Prostate gland (tissue), 2 donors: ENCODE measurements around the gene NXPH4. TPM values are rescaled to one million over a fixed set of nuclear protein-coding genes. Genes with fewer than 3 reads are reported as not detected.
A peak's percentile ranks its signal among the peaks of the same experiment; 100 is the strongest.

ENCODE experiments used
- DNase-seq: peaks from one replicate; pipeline ENCODE4 v3.0.0-alpha.2; 2019; ENCODE audit warnings: low spot score
- H3K27ac ChIP-seq, 2 donors: fragments of 200-600 bp; sonication (generic); 2 replicates each; pipeline ENCODE4 v1.5.1; 2017 to 2019
- H3K27me3 ChIP-seq: fragments of 200-600 bp; sonication (generic); replicated peaks from 2 replicates; pipeline ENCODE4 v1.5.1; 2019; ENCODE audit not compliant: insufficient read depth
- H3K36me3 ChIP-seq, 2 donors: fragments of 200-600 bp; sonication (generic); 1 replicate in 1 of 2; 2 replicates in 1 of 2; pipeline versions ENCODE4 v1.5.1 to v1.8.1; 2017 to 2019
- H3K4me1 ChIP-seq: fragments of 200-600 bp; sonication (generic); replicated peaks from 2 replicates; pipeline ENCODE4 v1.5.1; 2019
- H3K4me3 ChIP-seq, 2 donors: fragments of 200-600 bp; sonication (generic); 2 replicates each; pipeline ENCODE4 v1.5.1; 2017 to 2019
- H3K9me3 ChIP-seq: fragments of 200-600 bp; sonication (generic); 2 replicates; pipeline ENCODE4 v1.5.1; 2017
- POLR2A ChIP-seq: fragments of 450-650 bp; IDR thresholded peaks from one replicate; pipeline ENCODE4 v1.6.1; 2016; ENCODE audit warnings: antibody characterized with exemption, mild to moderate bottlenecking
- POLR2AphosphoS5 ChIP-seq: sonication (generic); formaldehyde crosslinking; IDR thresholded peaks from one replicate; pipeline ENCODE4 v1.6.1; 2017; ENCODE audit warnings: antibody characterized with exemption
- WGBS: methylation state at CpG from one replicate; pipeline ENCODE4 v1.1.5; 2018; 5-methylcytosine and 5-hydroxymethylcytosine counted together
- intact Hi-C: fragments of 100-400 bp; cut with DNase I; formaldehyde crosslinking; loops from one replicate; pipeline ENCODE4 v1.14.2; 2022
- total RNA-seq, 2 donors: library from RNA; depleted of rRNA; stranded (reverse); fragments of >200 nt; gene quantifications; one replicate each; pipeline ENCODE4 v1.1.0, GENCODE V29; 2016
- TF ChIP-seq, protein P1 (sequence below), 4 experiments: fragments of 200-600 bp in 2 of 4; fragments of 450-650 bp in 2 of 4; sonication (generic) in 2 of 4; IDR thresholded peaks; 1 replicate in 3 of 4; 2 replicates in 1 of 4; pipeline ENCODE4 v1.5.1; 2016 to 2019; ENCODE audit warnings: antibody characterized with exemption in 4 of 4, mild to moderate bottlenecking in 2 of 4, moderate library complexity in 2 of 4

NXPH4 gene
- total RNA-seq, 2 donors from 2014 or later, result 10.2 to 18.1 TPM

DNA sequence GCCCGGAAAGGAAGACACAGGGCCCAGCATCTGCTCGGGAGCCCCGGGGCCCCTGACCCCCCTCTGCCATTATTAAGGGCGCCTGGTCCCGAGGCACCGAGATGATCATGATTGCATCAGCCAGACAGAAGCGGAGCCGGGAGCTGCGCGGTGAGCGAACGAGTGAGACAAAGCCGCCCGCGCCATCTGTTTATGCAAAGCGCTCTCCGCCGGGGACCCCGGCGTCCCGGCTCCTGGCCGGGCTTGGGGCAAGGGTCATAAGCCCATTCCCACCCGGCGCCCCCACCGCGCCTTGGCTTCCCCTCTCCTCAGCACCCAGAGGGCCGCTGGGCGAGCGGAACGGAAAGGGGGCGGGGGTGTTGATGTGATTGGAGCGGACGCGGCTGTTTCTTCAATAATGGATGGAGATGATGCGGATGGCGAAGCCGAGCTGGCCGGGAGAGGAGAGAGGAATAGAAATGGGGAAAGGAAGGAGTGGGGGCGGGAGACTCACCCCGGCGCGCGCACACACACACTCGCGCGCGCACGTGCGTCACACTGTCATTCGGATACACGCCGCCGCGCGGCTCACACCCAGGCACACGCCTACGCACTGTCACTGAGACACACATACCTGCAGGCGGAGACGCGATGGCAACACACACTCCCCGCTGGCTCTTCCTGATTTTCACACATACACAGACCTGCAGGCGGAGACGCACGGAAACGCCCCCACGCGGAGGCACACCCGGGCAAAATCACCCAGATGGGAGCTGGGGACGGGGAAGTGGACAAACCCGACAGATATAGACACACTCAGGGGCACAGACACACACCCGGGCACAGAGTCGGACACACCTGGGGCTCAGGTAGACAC lies 23.7 kb downstream of the NXPH4 start:
- Histone ChIP-seq H3K4me3 (peak overlapping the region; percentile 26 to 41), H3K27me3 (no peaks in the 10 kb centered on the region), H3K27ac (no peak overlapping the region), H3K9me3 (no peaks in the 10 kb centered on the region), H3K36me3 (no peaks in the 10 kb centered on the region), H3K4me1 (peaks cover 30% of the 10 kb centered on the region)
- under 1% methylated on average over 71 of the region's 72 CpGs for WGBS
- intact Hi-C loops, result no loop called here
- peak; percentile 11 for TF ChIP-seq POLR2AphosphoS5
- TF ChIP-seq, protein P1, sequence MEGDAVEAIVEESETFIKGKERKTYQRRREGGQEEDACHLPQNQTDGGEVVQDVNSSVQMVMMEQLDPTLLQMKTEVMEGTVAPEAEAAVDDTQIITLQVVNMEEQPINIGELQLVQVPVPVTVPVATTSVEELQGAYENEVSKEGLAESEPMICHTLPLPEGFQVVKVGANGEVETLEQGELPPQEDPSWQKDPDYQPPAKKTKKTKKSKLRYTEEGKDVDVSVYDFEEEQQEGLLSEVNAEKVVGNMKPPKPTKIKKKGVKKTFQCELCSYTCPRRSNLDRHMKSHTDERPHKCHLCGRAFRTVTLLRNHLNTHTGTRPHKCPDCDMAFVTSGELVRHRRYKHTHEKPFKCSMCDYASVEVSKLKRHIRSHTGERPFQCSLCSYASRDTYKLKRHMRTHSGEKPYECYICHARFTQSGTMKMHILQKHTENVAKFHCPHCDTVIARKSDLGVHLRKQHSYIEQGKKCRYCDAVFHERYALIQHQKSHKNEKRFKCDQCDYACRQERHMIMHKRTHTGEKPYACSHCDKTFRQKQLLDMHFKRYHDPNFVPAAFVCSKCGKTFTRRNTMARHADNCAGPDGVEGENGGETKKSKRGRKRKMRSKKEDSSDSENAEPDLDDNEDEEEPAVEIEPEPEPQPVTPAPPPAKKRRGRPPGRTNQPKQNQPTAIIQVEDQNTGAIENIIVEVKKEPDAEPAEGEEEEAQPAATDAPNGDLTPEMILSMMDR (IDR thresholded peaks at IDR 0.05), result peak in 2 of 4 experiments; percentile 24 to 26
- TF ChIP-seq POLR2A, result no peak
- DNase-seq, result peak; percentile 43

DNA sequence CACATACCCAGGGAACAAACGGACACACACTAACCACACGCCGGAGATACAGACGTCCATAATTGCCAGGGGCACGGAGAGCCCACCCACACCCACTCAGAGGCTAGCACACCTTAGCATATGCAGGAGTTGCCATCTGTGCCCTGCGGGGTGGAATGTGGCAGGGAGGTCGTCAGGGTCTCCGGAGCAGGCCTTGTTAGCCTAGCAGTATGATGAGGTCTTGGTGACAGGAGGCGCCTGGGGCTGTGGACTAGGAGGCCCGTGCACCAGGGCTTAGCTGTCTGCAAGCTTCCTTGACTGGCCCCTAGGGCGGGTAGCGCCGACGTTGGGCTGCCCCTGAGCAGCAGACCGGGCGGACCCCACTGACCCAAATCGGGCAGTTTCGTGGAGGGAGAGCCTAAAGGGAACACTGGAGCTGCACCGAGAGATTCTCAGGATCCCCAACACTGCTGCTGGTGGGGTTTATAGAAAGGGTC lies 24.4 kb downstream of the NXPH4 start:
- Histone ChIP-seq H3K27me3 (no peaks in the 10 kb centered on the region), H3K4me3 (peak overlapping the region; percentile 26 to 41), H3K4me1 (peaks cover 30% of the 10 kb centered on the region), H3K27ac (no peak overlapping the region), H3K9me3 (no peaks in the 10 kb centered on the region), H3K36me3 (no peaks in the 10 kb centered on the region)
- WGBS, result 20% methylated on average over 19 of the region's 19 CpGs
- intact Hi-C loops, result no loop called here
- DNase-seq, result no peak
- no peak for TF ChIP-seq POLR2AphosphoS5
- TF ChIP-seq, protein P1 (IDR thresholded peaks at IDR 0.05), result no peak
- no peak for TF ChIP-seq POLR2A

DNA sequence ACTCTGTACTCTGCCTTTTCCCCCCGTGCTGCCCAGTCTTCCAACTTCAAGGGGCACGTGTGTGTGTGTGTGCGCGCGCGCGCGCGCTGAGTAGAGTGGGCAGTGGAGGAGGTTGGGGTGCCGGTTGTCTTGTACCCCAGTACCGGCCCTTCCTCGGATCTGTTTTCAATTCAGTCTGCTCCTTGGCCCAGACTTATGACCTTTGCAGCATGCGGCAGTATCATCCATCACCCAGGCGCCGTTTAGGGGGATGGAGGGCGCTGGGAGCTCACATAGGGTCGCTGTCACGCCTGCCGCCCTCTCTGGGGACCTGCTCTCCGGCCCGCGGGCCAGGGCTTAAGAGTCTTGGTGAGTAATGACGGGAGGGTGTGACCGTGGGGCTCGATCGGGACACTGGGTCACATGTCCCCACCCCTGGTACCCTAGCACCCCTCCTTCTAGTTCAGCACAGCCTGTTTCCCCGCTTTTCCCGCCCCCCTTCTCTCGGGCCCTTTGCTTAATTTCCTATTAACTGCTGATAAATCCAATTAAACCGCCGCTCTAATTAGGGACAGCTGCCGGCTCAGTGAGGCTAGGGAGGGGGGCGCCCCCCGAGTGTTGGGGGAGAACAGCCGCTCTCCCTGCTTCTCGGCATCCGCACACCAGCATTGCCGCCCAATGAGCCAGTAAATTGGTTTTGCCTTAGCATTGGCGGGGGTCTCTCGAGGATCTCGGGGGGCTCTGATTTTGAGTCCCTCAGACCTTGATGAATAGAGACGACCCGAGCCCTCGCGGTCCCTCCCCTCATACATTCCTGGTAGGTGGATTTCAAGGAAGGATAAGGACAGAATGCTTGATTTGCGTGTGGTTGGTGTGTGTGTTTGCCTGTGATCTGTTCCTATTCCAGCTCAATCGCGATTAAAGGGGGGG lies 25.1 kb downstream of the NXPH4 start:
- 15% methylated on average over 47 of the region's 48 CpGs for WGBS
- Histone ChIP-seq H3K4me1 (peaks cover 30% of the 10 kb centered on the region), H3K9me3 (no peaks in the 10 kb centered on the region), H3K36me3 (no peaks in the 10 kb centered on the region), H3K27me3 (no peaks in the 10 kb centered on the region), H3K4me3 (no peak overlapping the region), H3K27ac (no peak overlapping the region)
- intact Hi-C loops, result no loop called here
- no peak for DNase-seq
- TF ChIP-seq, protein P1 (IDR thresholded peaks at IDR 0.05), result no peak
- TF ChIP-seq POLR2AphosphoS5 (no peak), POLR2A (no peak)

DNA sequence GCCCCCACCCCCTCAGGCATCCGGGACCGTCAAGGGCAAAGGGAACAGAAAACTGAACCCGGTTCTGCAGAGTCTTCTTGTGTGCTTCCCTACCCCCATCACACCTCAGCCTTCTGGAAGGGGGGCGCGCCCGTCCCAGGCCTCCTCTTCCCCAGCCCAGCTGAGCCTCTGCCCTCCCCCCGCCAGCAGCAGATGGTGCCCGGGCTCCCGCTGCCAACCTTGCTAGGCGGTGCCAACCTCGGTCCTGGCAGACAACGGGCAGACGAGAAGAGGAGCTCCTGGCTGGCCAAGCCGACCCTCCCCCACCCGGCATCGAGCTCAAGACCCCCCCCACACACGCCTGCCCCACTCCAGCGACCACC lies 25.7 kb downstream of the NXPH4 start:
- Histone ChIP-seq H3K9me3 (no peaks in the 10 kb centered on the region), H3K4me1 (peaks cover 30% of the 10 kb centered on the region), H3K36me3 (no peaks in the 10 kb centered on the region), H3K4me3 (peak overlapping the region; percentile 18 to 24), H3K27me3 (no peaks in the 10 kb centered on the region), H3K27ac (no peak overlapping the region)
- DNase-seq, result peak; percentile 58
- intact Hi-C loops, result no loop called here
- TF ChIP-seq POLR2A (no peak), POLR2AphosphoS5 (no peak)
- TF ChIP-seq, protein P1 (IDR thresholded peaks at IDR 0.05), result no peak
- under 1% methylated on average over 18 of the region's 18 CpGs for WGBS
